Ishikawa (cell line): ENCODE data around the gene MYORG.

Experiments
- CEBPB ChIP-seq: IDR thresholded peaks from 2 replicates; pipeline ENCODE4 v1.6.1; 2012
- CREB1 ChIP-seq: IDR thresholded peaks from 2 replicates; pipeline ENCODE4 v1.6.1; 2012; ENCODE audit warnings: low read depth
- EGR1 ChIP-seq: IDR thresholded peaks from 2 replicates; pipeline ENCODE4 v1.6.1; 2012
- EP300 ChIP-seq: IDR thresholded peaks from 2 replicates; pipeline ENCODE4 v1.6.1; 2012; ENCODE audit warnings: borderline replicate concordance
- FOXM1 ChIP-seq: IDR thresholded peaks from 2 replicates; pipeline ENCODE4 v1.6.1; 2012; ENCODE audit warnings: low read depth, borderline replicate concordance
- MAX ChIP-seq: IDR thresholded peaks from 2 replicates; pipeline ENCODE4 v1.6.1; 2012
- NFIC ChIP-seq: IDR thresholded peaks from 2 replicates; pipeline ENCODE4 v1.6.1; 2012
- RAD21 ChIP-seq: IDR thresholded peaks from 2 replicates; pipeline ENCODE4 v1.6.1; 2012; ENCODE audit warnings: low read depth
- REST ChIP-seq: IDR thresholded peaks from 2 replicates; pipeline ENCODE4 v1.6.1; 2012; ENCODE audit warnings: low read depth, mild to moderate bottlenecking
- TAF1 ChIP-seq: IDR thresholded peaks from 2 replicates; pipeline ENCODE4 v1.6.1; 2012; ENCODE audit warnings: low read depth, mild to moderate bottlenecking
- TCF12 ChIP-seq: IDR thresholded peaks from 2 replicates; pipeline ENCODE4 v1.6.1; 2012; ENCODE audit warnings: low read depth
- TEAD4 ChIP-seq: IDR thresholded peaks from 2 replicates; pipeline ENCODE4 v1.6.1; 2012
- USF1 ChIP-seq: IDR thresholded peaks from 2 replicates; pipeline ENCODE4 v1.6.1; 2012
- YY1 ChIP-seq: IDR thresholded peaks from 2 replicates; pipeline ENCODE4 v1.6.1; 2012; ENCODE audit warnings: low read depth
- ZBTB7A ChIP-seq: IDR thresholded peaks from 2 replicates; pipeline ENCODE4 v1.6.1; 2012; ENCODE audit warnings: low read depth

MYORG gene

GRCh38 chr9:34365282-34365681, 11.4 kb downstream of the MYORG start:
- TF ChIP-seq YY1 (no peak), TAF1 (no peak), CEBPB (no peak), EGR1 (no peak)

- peak; percentile 74 for TF ChIP-seq CEBPB
- TF ChIP-seq TCF12 = peak; percentile 21; the same call in 1 of the 2 replicates
- no peak for TF ChIP-seq USF1
- peak; percentile 31; the same call in 1 of the 2 replicates for TF ChIP-seq EP300
- TF ChIP-seq REST = no peak
- peak; percentile 26; the same call in 1 of the 2 replicates for TF ChIP-seq YY1
- no peak for TF ChIP-seq TEAD4
- no peak for TF ChIP-seq CREB1
- TF ChIP-seq TAF1 = no peak
- TF ChIP-seq MAX = peak; percentile 16; the same call in 1 of the 2 replicates
- TF ChIP-seq FOXM1 = no peak
- TF ChIP-seq EGR1 = no peak
- no peak for TF ChIP-seq ZBTB7A
- no peak for TF ChIP-seq NFIC
- no peak; the same call in 1 of the 2 replicates for TF ChIP-seq RAD21
Observed at GRCh38 chr9:34363619-34364351, 12.9 kb downstream of the MYORG start.

- no peak for TF ChIP-seq TCF12
- TF ChIP-seq RAD21 = no peak
- TF ChIP-seq CREB1 = no peak
Observed at GRCh38 chr9:34362614-34363214, 14.0 kb downstream of the MYORG start.

GRCh38 chr9:34349324-34349723, 27.4 kb downstream of the MYORG start:
- TF ChIP-seq USF1 (no peak), EGR1 (no peak), MAX (no peak), TEAD4 (no peak), ZBTB7A (no peak), CEBPB (no peak), TAF1 (no peak), EP300 (no peak), YY1 (no peak), NFIC (no peak), RAD21 (no peak), TCF12 (no peak), REST (no peak), FOXM1 (no peak), CREB1 (no peak)

- TF ChIP-seq TAF1 (no peak), CEBPB (no peak), NFIC (no peak), REST (no peak), YY1 (no peak), TCF12 (no peak), FOXM1 (no peak), EP300 (no peak), TEAD4 (no peak), EGR1 (no peak), USF1 (no peak), ZBTB7A (no peak), CREB1 (no peak)
Observed at GRCh38 chr9:34347800-34348158, 28.9 kb downstream of the MYORG start.
